CD4-positive, CD25-positive, alpha-beta regulatory T cell (primary cell): Measurements from ENCODE around the gene SH3BP4. TPM values are rescaled to one million over a fixed set of nuclear protein-coding genes. Genes with fewer than 3 reads are reported as not detected.

ENCODE experiments used
- ATAC-seq, 2 donors: fragments of 150-1000 bp; cut with Tn5 transposase; one replicate each; pipeline ENCODE4 v1.10.0; 2021; ENCODE audit warnings: low read depth in 2 of 2, moderate number of reproducible peaks in 2 of 2, moderate library complexity in 1 of 2
- DNase-seq, 3 donors: peaks; one replicate each; pipeline versions ENCODE4 v3.0.0 to v3.0.0-alpha.2; 2012 to 2022; ENCODE audit warnings: mixed read lengths in 1 of 3
- H3K27ac ChIP-seq: one replicate; pipeline ENCODE4 v1.7.0; 2013; ENCODE audit warnings: mild to moderate bottlenecking, low read length; ENCODE audit not compliant: insufficient read depth, poor library complexity, severe bottlenecking
- H3K27me3 ChIP-seq: one replicate; pipeline ENCODE4 v1.7.0; 2013; ENCODE audit warnings: low read length; ENCODE audit not compliant: control insufficient read depth, insufficient read depth
- H3K36me3 ChIP-seq: one replicate; pipeline ENCODE4 v1.7.0; 2013; ENCODE audit warnings: mild to moderate bottlenecking, low read length, moderate library complexity; ENCODE audit not compliant: control insufficient read depth, insufficient read depth
- H3K4me1 ChIP-seq: 2 replicates; pipeline ENCODE4 v1.7.0; 2013; ENCODE audit warnings: mild to moderate bottlenecking, low read length; ENCODE audit not compliant: insufficient read depth, control insufficient read depth, poor library complexity, severe bottlenecking
- H3K4me3 ChIP-seq: one replicate; pipeline ENCODE4 v1.7.0; 2013; ENCODE audit warnings: low read depth, mild to moderate bottlenecking, low read length, moderate library complexity
- H3K9me3 ChIP-seq, 2 experiments: 1 replicate in 1 of 2; 2 replicates in 1 of 2; pipeline ENCODE4 v1.7.0; 2013; ENCODE audit warnings: low read length in 2 of 2, mild to moderate bottlenecking in 1 of 2, moderate library complexity in 1 of 2; ENCODE audit not compliant: control insufficient read depth in 2 of 2
- H3K27ac Mint-ChIP-seq, 3 donors: one replicate each; pipeline ENCODE4 v1.8.0; 2020 to 2022; ENCODE audit warnings: mild to moderate bottlenecking in 3 of 3, mixed read lengths in 3 of 3, moderate library complexity in 2 of 3
- H3K27me3 Mint-ChIP-seq: one replicate; pipeline ENCODE4 v1.8.0; 2022; ENCODE audit warnings: mild to moderate bottlenecking, mixed read lengths
- H3K36me3 Mint-ChIP-seq: one replicate; pipeline ENCODE4 v1.8.0; 2020; ENCODE audit warnings: mixed read lengths
- H3K4me1 Mint-ChIP-seq, 4 donors: one replicate each; pipeline ENCODE4 v1.8.0; 2020 to 2022; ENCODE audit warnings: mixed read lengths in 4 of 4, mild to moderate bottlenecking in 1 of 4
- H3K4me3 Mint-ChIP-seq, 4 donors: one replicate each; pipeline ENCODE4 v1.8.0; 2020 to 2022; ENCODE audit warnings: mild to moderate bottlenecking in 4 of 4, mixed read lengths in 4 of 4, moderate library complexity in 3 of 4
- H3K9me3 Mint-ChIP-seq, 7 donors: one replicate each; pipeline ENCODE4 v1.8.0; 2020 to 2022; ENCODE audit warnings: mixed read lengths in 7 of 7, mild to moderate bottlenecking in 3 of 7, moderate library complexity in 2 of 7
- polyA plus RNA-seq, 4 donors: library from polyadenylated mRNA; unstranded; fragments of 300-500 nt; fragmentation: Illumina TruSeq; gene quantifications; one replicate each; pipeline ENCODE4 v1.2.3, GENCODE V29; 2021
- total RNA-seq: library from RNA; stranded (reverse); gene quantifications from one replicate; pipeline ENCODE4 v1.2.3, GENCODE V29; 2022

Gene SH3BP4
- total and polyA plus RNA-seq, 5 donors from 2014 or later: 0.37 TPM; not detected in 4

DNA sequence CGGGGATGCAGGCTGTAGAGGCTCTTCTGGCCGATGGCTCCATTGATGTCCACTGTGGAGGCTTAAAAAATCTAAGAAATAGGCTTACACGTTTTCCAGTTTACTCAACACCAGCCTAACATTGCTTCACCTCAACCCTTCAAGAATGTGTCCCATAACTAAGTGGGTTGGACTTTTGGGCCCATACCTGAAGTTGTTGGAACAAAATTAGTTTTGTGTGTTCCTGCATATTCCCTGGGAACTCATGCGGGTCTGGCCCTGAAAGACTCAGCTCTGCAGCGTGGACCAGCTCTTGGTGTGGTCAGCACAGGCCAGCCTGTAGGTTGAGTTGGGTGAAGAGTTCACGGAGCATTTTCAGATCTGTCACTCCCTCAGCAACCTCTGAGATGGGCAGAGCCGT, 38.5 kb downstream of the SH3BP4 start:
- Histone ChIP-seq H3K4me3 (no peak overlapping the region), H3K27ac (no peak overlapping the region), H3K9me3 (no peaks in the 10 kb centered on the region), H3K4me1 (no peaks in the 10 kb centered on the region), H3K36me3 (no peaks in the 10 kb centered on the region), H3K27me3 (no peaks in the 10 kb centered on the region)
- Mint-ChIP-seq H3K27ac (no peak overlapping the region), H3K9me3 (peaks cover 0 to 2% (median 0%) of the 10 kb centered on the region in 7 donors), H3K4me1 (peaks cover 0 to 4% (median 0%) of the 10 kb centered on the region in 4 donors), H3K36me3 (no peaks in the 10 kb centered on the region), H3K27me3 (peaks cover 6% of the 10 kb centered on the region), H3K4me3 (no peak overlapping the region)
- no peak for ATAC-seq
- DNase-seq: no peak

DNA sequence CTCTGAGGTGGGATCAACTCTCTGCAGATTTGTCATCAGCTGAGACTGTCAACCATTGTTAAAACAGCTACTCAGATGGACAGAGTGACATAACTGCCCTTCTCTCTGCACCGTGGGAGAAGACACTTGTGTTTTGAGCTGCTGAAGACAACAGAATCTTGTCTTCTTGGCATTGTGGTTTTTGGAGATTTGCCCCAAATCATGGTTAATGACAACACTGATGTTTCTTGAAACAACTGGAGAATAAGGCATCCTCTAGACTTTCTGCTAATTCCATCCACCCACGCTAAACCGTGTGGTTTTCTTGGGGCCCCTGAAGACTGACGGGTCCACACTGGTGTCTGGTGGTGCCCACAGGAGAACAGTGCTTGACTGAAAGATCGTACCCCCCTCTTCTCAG, 39.5 kb downstream of the SH3BP4 start:
- Histone ChIP-seq H3K9me3 (no peaks in the 10 kb centered on the region), H3K27me3 (no peaks in the 10 kb centered on the region), H3K4me3 (no peak overlapping the region), H3K36me3 (no peaks in the 10 kb centered on the region), H3K27ac (no peak overlapping the region), H3K4me1 (no peaks in the 10 kb centered on the region)
- Mint-ChIP-seq H3K27ac (no peak overlapping the region), H3K4me3 (no peak overlapping the region), H3K27me3 (peaks cover 6% of the 10 kb centered on the region), H3K9me3 (peaks cover 0 to 2% (median 0%) of the 10 kb centered on the region in 7 donors), H3K4me1 (peaks cover 0 to 4% (median 0%) of the 10 kb centered on the region in 4 donors), H3K36me3 (no peaks in the 10 kb centered on the region)
- ATAC-seq (no peak), DNase-seq (no peak)

DNA sequence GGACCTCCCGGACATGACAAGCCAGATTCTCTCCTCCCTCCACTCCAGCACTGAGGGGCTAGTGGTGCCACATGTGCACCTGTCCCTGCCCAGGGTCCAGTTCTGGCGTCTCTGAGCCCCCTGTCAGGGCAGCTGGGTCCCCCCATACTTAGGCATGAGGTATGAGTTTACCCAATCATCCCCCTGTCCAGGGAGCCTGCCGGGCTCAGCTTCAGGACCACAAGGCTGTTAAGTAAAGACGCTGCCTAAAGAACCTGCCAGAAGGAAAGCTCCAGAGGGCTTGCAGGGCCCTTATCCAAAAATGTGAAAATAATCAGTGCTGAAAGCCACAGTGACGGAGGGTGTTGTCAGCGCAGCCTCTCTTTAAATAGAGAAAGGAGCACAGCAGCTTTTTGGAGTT, 40.0 kb downstream of the SH3BP4 start:
- Mint-ChIP-seq H3K27me3 (peaks cover 6% of the 10 kb centered on the region), H3K4me3 (no peak overlapping the region), H3K4me1 (peaks cover 0 to 4% (median 0%) of the 10 kb centered on the region in 4 donors), H3K36me3 (no peaks in the 10 kb centered on the region), H3K27ac (no peak overlapping the region), H3K9me3 (peaks cover 0 to 2% (median 0%) of the 10 kb centered on the region in 7 donors)
- H3K27ac ChIP-seq: no peak overlapping the region
- H3K9me3 ChIP-seq: no peaks in the 10 kb centered on the region
- ATAC-seq (no peak), DNase-seq (no peak)
- no peak overlapping the region for H3K4me3 ChIP-seq
- no peaks in the 10 kb centered on the region for H3K4me1 ChIP-seq
- no peaks in the 10 kb centered on the region for H3K27me3 ChIP-seq
- no peaks in the 10 kb centered on the region for H3K36me3 ChIP-seq

- Histone ChIP-seq H3K36me3 (no peaks in the 10 kb centered on the region), H3K27ac (no peak overlapping the region), H3K4me3 (no peak overlapping the region), H3K9me3 (no peaks in the 10 kb centered on the region), H3K4me1 (no peaks in the 10 kb centered on the region), H3K27me3 (no peaks in the 10 kb centered on the region)
- ATAC-seq (no peak), DNase-seq (no peak)
- H3K4me1 Mint-ChIP-seq: peaks cover 0 to 4% (median 0%) of the 10 kb centered on the region in 4 donors
- no peaks in the 10 kb centered on the region for H3K36me3 Mint-ChIP-seq
- H3K4me3 Mint-ChIP-seq: no peak overlapping the region
- peaks cover 0 to 2% (median 0%) of the 10 kb centered on the region in 7 donors for H3K9me3 Mint-ChIP-seq
- H3K27ac Mint-ChIP-seq: no peak overlapping the region
- H3K27me3 Mint-ChIP-seq: peaks cover 6% of the 10 kb centered on the region
Observed at GRCh38 chr2:234992196-234992595, 40.4 kb downstream of the SH3BP4 start.

DNA sequence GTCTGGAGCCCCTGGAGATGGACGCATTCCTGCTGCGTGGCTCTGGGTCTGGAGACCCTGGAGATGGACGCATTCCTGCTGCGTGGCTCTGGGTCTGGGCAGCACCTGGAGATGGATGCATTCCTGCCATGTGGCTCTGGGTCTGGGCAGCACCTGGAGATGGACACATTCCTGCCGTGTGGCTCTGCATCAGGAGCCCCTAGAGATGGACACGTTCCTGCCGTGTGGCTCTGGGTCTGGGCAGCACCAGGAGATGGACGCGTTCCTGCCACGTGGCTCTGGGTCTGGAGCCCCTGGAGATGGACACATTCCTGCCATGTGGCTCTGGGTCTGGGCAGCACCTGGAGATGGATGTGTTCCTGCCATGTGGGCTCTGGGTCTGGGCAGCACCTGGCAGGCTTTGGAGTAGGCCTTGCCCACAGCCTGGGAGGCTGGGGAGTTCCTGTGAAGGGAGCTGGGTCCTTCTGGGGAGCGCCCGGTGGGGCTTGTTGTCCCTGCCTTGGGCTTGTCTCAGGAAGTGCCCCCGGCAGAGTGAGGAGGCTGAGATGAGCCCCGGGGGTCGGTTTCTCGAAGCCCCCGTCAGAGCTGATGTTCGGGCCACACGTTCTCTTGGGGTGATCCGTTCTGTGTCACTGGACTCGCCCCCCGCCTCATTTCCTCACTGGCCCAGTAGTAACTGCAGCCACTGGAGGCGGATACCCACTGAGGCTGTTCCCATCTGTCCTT, 41.0 kb downstream of the SH3BP4 start:
- H3K36me3 ChIP-seq: no peaks in the 10 kb centered on the region
- H3K27me3 Mint-ChIP-seq: peaks cover 6% of the 10 kb centered on the region
- ATAC-seq (no peak), DNase-seq (no peak)
- H3K9me3 ChIP-seq: no peaks in the 10 kb centered on the region
- H3K4me3 Mint-ChIP-seq: no peak overlapping the region
- no peaks in the 10 kb centered on the region for H3K36me3 Mint-ChIP-seq
- H3K4me1 ChIP-seq: no peaks in the 10 kb centered on the region
- no peak overlapping the region for H3K27ac ChIP-seq
- H3K27ac Mint-ChIP-seq: no peak overlapping the region
- H3K4me1 Mint-ChIP-seq: peaks cover 0 to 4% (median 0%) of the 10 kb centered on the region in 4 donors
- no peaks in the 10 kb centered on the region for H3K27me3 ChIP-seq
- H3K4me3 ChIP-seq: no peak overlapping the region
- H3K9me3 Mint-ChIP-seq: peaks cover 0 to 2% (median 0%) of the 10 kb centered on the region in 7 donors

- Mint-ChIP-seq H3K4me1 (peaks cover 0 to 4% (median 0%) of the 10 kb centered on the region in 4 donors), H3K9me3 (peaks cover 0 to 2% (median 0%) of the 10 kb centered on the region in 7 donors), H3K27me3 (peaks cover 6% of the 10 kb centered on the region), H3K4me3 (no peak overlapping the region), H3K27ac (no peak overlapping the region), H3K36me3 (no peaks in the 10 kb centered on the region)
- Histone ChIP-seq H3K27me3 (no peaks in the 10 kb centered on the region), H3K36me3 (no peaks in the 10 kb centered on the region), H3K4me3 (no peak overlapping the region), H3K4me1 (no peaks in the 10 kb centered on the region), H3K9me3 (no peaks in the 10 kb centered on the region), H3K27ac (no peak overlapping the region)
- DNase-seq: no peak
- no peak for ATAC-seq
Observed at GRCh38 chr2:234993541-234993981, 41.7 kb downstream of the SH3BP4 start.

DNA sequence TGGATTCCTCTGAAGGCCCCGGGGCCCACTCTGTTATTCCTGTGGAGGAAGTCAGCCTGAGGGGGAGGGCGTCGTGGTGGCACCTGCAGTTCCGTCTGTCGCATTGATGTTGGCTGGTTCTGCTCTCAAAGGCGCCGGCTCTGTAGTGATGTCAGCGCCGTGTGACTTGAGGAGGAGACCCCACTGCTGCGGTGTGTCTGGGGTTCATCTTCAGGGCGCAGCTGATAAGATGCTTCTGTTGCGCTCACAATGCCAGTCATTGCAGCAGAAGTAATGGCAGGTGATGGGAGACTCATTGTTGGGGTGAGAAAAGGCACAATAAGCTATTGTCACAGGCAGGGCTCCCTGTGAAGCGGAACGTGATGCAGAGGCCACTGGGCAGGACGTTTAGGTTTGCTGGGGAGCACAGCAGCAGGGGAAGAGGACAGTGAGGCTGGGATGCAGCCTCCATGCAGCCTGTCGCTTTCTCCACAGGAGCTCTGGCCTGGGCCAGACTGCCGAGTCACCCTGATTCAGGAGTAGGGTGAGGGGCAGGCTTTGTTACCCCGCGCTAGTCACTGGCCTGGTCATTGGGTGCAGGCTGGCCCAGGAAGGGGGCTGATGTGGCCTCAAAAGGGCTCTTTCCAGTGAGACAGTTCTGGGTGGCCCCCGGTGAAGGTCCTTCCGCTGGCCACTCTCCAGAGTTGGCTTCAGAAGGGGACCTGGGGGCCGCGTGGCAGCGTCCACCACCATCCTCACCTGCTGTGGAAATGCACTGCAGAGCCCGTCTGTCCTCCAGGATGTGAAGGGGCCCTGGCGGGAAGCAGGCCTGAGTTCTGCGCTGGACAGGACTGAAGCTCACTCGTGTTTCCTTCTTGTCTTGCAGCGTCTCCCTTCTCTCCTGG, 42.9 kb downstream of the SH3BP4 start:
- Mint-ChIP-seq H3K27me3 (peaks cover 6% of the 10 kb centered on the region), H3K4me3 (no peak overlapping the region), H3K27ac (no peak overlapping the region), H3K36me3 (no peaks in the 10 kb centered on the region), H3K9me3 (peaks cover 0 to 2% (median 0%) of the 10 kb centered on the region in 7 donors), H3K4me1 (peaks cover 0 to 4% (median 0%) of the 10 kb centered on the region in 4 donors)
- DNase-seq (no peak), ATAC-seq (no peak)
- H3K36me3 ChIP-seq: no peaks in the 10 kb centered on the region
- H3K4me1 ChIP-seq: no peaks in the 10 kb centered on the region
- no peak overlapping the region for H3K27ac ChIP-seq
- no peak overlapping the region for H3K4me3 ChIP-seq
- no peaks in the 10 kb centered on the region for H3K9me3 ChIP-seq
- H3K27me3 ChIP-seq: no peaks in the 10 kb centered on the region
